SK-N-SH treated with all-trans-retinoic acid at 6 μM for 48 hours (cell line): Measurements from ENCODE around the gene NBAS.

ENCODE experiments used
- CSRNP3 ChIP-seq: fragments of 250-450 bp; sonication (Bioruptor Pico); IDR thresholded peaks from 2 replicates; pipeline ENCODE4 v1.5.1; 2021; ENCODE audit warnings: mild to moderate bottlenecking, moderate library complexity
- GLIS3 ChIP-seq: fragments of 250-450 bp; sonication (Bioruptor Pico); IDR thresholded peaks from 2 replicates; pipeline ENCODE4 v1.5.0; 2020; ENCODE audit warnings: mild to moderate bottlenecking, moderate library complexity
- ZFP3 ChIP-seq: fragments of 250-450 bp; sonication (Bioruptor Pico); IDR thresholded peaks from 2 replicates; pipeline ENCODE4 v1.5.0; 2020; ENCODE audit warnings: mild to moderate bottlenecking, moderate library complexity
- ZFP30 ChIP-seq: fragments of 450-650 bp; formaldehyde crosslinking; IDR thresholded peaks from 2 replicates; pipeline ENCODE4 v1.5.0; 2022; ENCODE audit warnings: mild to moderate bottlenecking, moderate library complexity
- ZNF8 ChIP-seq: fragments of 450-650 bp; formaldehyde crosslinking; IDR thresholded peaks from 2 replicates; pipeline ENCODE4 v1.5.0; 2020; ENCODE audit warnings: mild to moderate bottlenecking, moderate library complexity

GRCh38 chr2:15136639-15137038 lies 424.5 kb downstream of the NBAS start:
- TF ChIP-seq GLIS3 (CRISPR knock-in tag), result no peak
- no peak for TF ChIP-seq ZNF8 (CRISPR knock-in tag)
- TF ChIP-seq CSRNP3, result no peak
- TF ChIP-seq ZFP30 (CRISPR knock-in tag), result no peak
- no peak for TF ChIP-seq ZFP3
